Left ventricle myocardium inferior (tissue), 1 donor: ENCODE results near the gene BMP4. TPM values are rescaled to one million over a fixed set of nuclear protein-coding genes. Genes with fewer than 3 reads are reported as not detected.
A peak's percentile ranks its signal among the peaks of the same experiment; 100 is the strongest.

ENCODE experiments used
- DNase-seq: peaks from one replicate; pipeline ENCODE4 v3.0.0-alpha.2; 2020
- H3K27ac ChIP-seq: fragments of 200-600 bp; replicated peaks from 2 replicates; pipeline ENCODE4 v1.8.0; 2021
- H3K27me3 ChIP-seq: fragments of 200-600 bp; 2 replicates; pipeline ENCODE4 v1.8.0; 2021; ENCODE audit warnings: low read depth
- H3K36me3 ChIP-seq: fragments of 200-600 bp; 2 replicates; pipeline ENCODE4 v1.8.0; 2021
- H3K4me1 ChIP-seq: fragments of 200-600 bp; 2 replicates; pipeline ENCODE4 v1.8.0; 2021
- H3K4me3 ChIP-seq: fragments of 200-600 bp; 2 replicates; pipeline ENCODE4 v1.8.0; 2021; ENCODE audit warnings: mild to moderate bottlenecking, moderate library complexity
- H3K9me3 ChIP-seq: fragments of 200-600 bp; replicated peaks from 2 replicates; pipeline ENCODE4 v1.8.0; 2021
- intact Hi-C: fragments of 100-400 bp; cut with micrococcal nuclease; formaldehyde crosslinking; loops from one replicate; pipeline ENCODE4 v1.11.0; 2022
- total RNA-seq: library from RNA; stranded (reverse); fragmentation: NEBNext Ultra II Directional; extraction: Animal tissue kit (Norgen Biotek cat#: 25700); gene quantifications from one replicate; pipeline ENCODE4 v1.2.1, GENCODE V29; 2021
- TF ChIP-seq, protein P1 (sequence below): fragments of 200-600 bp; IDR thresholded peaks from 2 replicates; pipeline ENCODE4 v1.8.0; 2021; ENCODE audit warnings: antibody characterized with exemption, mild to moderate bottlenecking, borderline replicate concordance
- donor health status: DM: no; HTN: yes; CAD: no; lungs with severe emphysema.

BMP4 gene
- total RNA-seq, 1 donor from 2014 or later: 9.8 TPM

DNA sequence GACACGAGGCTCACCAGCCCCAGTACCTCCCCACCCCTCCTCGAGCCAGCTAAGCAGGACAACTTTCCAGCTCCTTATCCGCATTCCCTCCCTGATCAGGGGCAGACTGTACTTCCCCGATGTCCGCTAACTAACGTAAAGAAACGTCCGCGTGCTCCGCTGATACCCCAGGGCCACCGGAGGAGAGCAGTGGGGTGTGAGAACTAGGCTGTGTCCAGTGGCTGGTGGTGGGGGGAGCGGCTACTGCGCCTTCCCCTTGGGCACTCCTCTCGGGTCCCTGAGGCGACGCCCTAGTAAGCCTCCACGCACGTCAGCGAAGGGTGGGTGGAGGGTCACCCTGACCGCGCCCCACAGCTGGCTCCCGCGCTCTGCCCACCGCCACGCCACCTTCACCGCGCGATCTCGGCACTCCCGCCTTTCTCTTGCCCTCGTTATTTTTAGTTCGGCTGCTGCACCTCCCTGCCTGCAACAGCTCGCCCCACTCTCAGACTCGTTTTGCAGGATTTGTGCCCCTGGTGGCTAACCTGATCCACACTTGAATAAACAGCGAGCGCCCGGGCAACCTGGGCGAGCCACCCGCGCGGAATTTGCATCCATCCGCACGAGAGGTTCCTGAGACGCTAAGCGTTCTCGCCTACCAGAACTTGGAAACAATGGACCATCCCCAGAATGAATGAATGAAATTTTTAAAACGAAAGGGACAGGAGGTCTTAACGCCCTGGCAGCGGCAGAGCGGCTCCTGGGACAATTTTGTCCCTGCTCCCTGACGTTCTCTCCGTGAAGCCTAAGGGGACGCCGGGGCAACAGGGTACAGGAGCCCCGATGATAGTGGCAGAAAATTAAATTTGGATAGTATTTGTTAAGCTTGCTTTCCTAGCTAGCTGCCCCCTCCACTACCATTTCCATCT is 6.9 kb upstream of the BMP4 start:
- Histone ChIP-seq H3K4me1 (peaks cover 14% of the 10 kb centered on the region), H3K4me3 (peak overlapping the region; percentile 63), H3K9me3 (no peaks in the 10 kb centered on the region), H3K36me3 (no peaks in the 10 kb centered on the region), H3K27me3 (peaks cover 61% of the 10 kb centered on the region), H3K27ac (no peak overlapping the region)
- TF ChIP-seq, protein P1, sequence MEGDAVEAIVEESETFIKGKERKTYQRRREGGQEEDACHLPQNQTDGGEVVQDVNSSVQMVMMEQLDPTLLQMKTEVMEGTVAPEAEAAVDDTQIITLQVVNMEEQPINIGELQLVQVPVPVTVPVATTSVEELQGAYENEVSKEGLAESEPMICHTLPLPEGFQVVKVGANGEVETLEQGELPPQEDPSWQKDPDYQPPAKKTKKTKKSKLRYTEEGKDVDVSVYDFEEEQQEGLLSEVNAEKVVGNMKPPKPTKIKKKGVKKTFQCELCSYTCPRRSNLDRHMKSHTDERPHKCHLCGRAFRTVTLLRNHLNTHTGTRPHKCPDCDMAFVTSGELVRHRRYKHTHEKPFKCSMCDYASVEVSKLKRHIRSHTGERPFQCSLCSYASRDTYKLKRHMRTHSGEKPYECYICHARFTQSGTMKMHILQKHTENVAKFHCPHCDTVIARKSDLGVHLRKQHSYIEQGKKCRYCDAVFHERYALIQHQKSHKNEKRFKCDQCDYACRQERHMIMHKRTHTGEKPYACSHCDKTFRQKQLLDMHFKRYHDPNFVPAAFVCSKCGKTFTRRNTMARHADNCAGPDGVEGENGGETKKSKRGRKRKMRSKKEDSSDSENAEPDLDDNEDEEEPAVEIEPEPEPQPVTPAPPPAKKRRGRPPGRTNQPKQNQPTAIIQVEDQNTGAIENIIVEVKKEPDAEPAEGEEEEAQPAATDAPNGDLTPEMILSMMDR: peak; percentile 67
- intact Hi-C loops: no loop called here
- peak; percentile 39 for DNase-seq

DNA sequence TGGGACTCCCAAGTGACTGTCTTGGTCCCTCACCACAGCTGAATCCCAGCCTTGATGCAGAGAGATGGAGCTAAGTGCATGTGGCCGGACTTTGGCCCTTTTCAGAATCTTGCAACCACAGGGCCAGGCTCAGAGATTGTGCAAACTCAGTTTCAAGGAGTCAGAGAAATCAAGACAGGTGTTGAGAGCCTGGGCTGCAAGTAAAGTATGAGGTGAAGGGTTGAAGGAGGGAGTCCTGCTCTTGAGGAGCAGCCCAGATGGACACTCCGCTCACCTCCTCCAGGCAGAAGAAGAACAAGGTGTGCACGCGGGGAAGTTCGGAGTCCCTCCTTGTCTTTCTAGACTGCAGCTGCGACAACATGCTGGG is 6.3 kb upstream of the BMP4 start:
- DNase-seq: no peak
- Histone ChIP-seq H3K36me3 (no peaks in the 10 kb centered on the region), H3K9me3 (no peaks in the 10 kb centered on the region), H3K4me1 (peaks cover 14% of the 10 kb centered on the region), H3K27ac (no peak overlapping the region), H3K4me3 (peak overlapping the region; percentile 63), H3K27me3 (peaks cover 61% of the 10 kb centered on the region)
- TF ChIP-seq, protein P1: no peak
- intact Hi-C loops: no loop called here

DNA sequence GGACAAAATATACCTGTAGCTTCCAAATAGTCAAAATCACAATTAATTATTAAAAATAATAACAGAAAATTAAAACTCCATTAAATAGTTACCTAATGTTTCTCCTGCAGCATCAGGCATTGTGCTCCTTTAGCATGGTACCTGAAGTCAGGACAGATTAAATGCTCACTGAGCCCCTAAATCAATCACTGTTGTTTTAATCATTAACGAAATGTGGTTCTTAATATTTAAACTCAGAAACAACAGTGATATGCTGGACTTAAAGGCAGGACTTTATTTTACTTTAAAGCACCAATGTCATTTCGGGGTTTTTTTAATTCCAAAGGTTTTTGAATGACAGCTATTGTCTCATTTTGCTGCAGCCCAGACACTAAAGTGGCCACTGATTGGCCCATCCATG is 2.0 kb upstream of the BMP4 start:
- Histone ChIP-seq H3K4me1 (peaks cover 46% of the 10 kb centered on the region), H3K9me3 (no peaks in the 10 kb centered on the region), H3K4me3 (no peak overlapping the region), H3K27me3 (peaks cover 66% of the 10 kb centered on the region), H3K36me3 (no peaks in the 10 kb centered on the region), H3K27ac (no peak overlapping the region)
- no peak for DNase-seq
- intact Hi-C loops: no loop called here
- TF ChIP-seq, protein P1: no peak

DNA sequence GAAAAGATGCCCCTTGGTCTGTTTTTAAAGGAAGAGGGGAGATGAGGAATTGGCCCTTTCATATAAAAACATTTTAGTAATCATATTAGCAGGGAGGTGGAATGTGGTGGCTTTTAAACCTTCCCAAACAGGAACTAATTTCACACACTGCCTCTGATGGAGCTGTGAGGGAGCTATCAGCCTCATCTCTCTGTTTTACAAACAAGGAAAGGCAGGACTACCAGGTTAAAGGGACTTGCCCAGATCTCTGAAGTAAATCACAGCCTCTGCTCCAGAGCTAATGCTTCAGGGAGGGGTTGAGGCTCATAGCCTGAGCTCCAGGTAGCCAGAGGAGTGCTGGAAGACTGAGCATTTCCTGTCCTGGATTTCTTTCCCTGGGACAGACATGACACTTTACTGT is 1.1 kb upstream of the BMP4 start:
- peak overlapping the region; percentile 95 for H3K27ac ChIP-seq
- intact Hi-C loops: no loop called here
- H3K27me3 ChIP-seq: peaks cover 59% of the 10 kb centered on the region

DNA sequence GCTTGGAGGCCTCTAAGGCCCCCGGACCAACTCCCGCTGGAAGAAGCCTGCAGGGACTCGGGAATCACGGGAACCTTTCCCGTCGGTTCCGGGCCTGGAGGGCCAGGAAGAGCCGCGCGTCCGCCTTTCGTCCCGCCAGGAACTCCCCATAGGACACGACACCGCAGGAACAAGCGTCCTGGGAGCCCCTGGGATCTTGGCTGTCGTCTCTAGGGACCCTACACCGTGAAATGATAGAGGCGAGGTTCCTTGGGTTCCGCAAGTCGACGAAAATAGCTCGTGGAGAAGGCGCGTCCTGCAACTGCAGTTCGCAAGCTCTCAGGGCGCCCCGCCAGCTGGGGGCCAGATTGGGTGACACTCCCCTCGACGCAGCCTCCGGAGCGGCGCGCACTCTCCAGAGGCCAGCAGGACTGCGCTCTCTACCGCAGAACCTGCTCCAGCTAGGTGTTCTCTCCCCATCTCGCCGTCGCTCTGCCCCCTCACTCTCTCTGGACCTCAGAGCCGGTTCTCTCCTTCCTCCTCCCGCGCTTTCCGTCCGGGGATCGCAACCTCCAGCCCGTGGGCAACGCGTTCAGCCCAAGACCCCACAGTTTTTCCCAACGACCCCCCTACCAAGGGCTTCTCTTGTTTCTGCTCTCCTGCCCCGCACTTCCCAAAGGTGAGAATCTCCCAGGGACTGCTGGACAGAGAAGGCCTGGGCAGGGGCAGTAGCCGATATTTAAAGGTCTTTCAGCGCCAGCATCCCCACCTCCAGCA is 776 bp downstream of the BMP4 start:
- TF ChIP-seq, protein P1: no peak
- Histone ChIP-seq H3K9me3 (no peaks in the 10 kb centered on the region), H3K36me3 (peaks cover 11% of the 10 kb centered on the region), H3K4me3 (peak overlapping the region; percentile 84), H3K4me1 (peaks cover 64% of the 10 kb centered on the region), H3K27me3 (peaks cover 46% of the 10 kb centered on the region), H3K27ac (peak overlapping the region; percentile 95)
- intact Hi-C loops: no loop called here
- DNase-seq: peak; percentile 77

More for the DNA sequence above, 1.1 kb upstream of the BMP4 start:
- DNase-seq: no peak
- TF ChIP-seq, protein P1: no peak
- H3K9me3 ChIP-seq: no peaks in the 10 kb centered on the region
- H3K4me3 ChIP-seq: no peak overlapping the region
- H3K4me1 ChIP-seq: peaks cover 45% of the 10 kb centered on the region
- no peaks in the 10 kb centered on the region for H3K36me3 ChIP-seq
